SK-N-SH treated with all-trans-retinoic acid at 6 μM for 48 hours (cell line): ENCODE data around the gene N4BP2L1.

Source experiments
- ATAC-seq: fragments of 200-7000 bp; cut with Tn5 transposase; 3 replicates; pipeline ENCODE4 v1.9.1; 2020; ENCODE audit warnings: mild to moderate bottlenecking, moderate library complexity
- ARNTL ChIP-seq: fragments of 450-650 bp; formaldehyde crosslinking; IDR thresholded peaks from 2 replicates; pipeline ENCODE4 v1.5.0; 2020; ENCODE audit warnings: low read depth, mild to moderate bottlenecking, moderate library complexity, borderline replicate concordance
- CSRNP3 ChIP-seq: fragments of 250-450 bp; sonication (Bioruptor Pico); IDR thresholded peaks from 2 replicates; pipeline ENCODE4 v1.5.1; 2021; ENCODE audit warnings: mild to moderate bottlenecking, moderate library complexity
- ESRRG ChIP-seq: fragments of 250-450 bp; sonication (Bioruptor Pico); IDR thresholded peaks from 2 replicates; pipeline ENCODE4 v1.6.1; 2021; ENCODE audit warnings: mild to moderate bottlenecking
- GLIS3 ChIP-seq: fragments of 250-450 bp; sonication (Bioruptor Pico); IDR thresholded peaks from 2 replicates; pipeline ENCODE4 v1.5.0; 2020; ENCODE audit warnings: mild to moderate bottlenecking, moderate library complexity
- ISL1 ChIP-seq: fragments of 250-450 bp; sonication (Bioruptor Pico); IDR thresholded peaks from 2 replicates; pipeline ENCODE4 v2.1.2; 2022; ENCODE audit warnings: mild to moderate bottlenecking, moderate library complexity
- OSR1 ChIP-seq: fragments of 250-450 bp; sonication (Bioruptor Pico); IDR thresholded peaks from 2 replicates; pipeline ENCODE4 v1.8.0; 2022; ENCODE audit warnings: moderate library complexity, mild to moderate bottlenecking, inconsistent platforms
- PPARA ChIP-seq: fragments of 250-450 bp; sonication (Bioruptor Pico); IDR thresholded peaks from 2 replicates; pipeline ENCODE4 v1.5.0; 2020; ENCODE audit warnings: mild to moderate bottlenecking, borderline replicate concordance
- RARB ChIP-seq: fragments of 250-450 bp; sonication (Bioruptor Pico); IDR thresholded peaks from 2 replicates; pipeline ENCODE4 v1.8.0; 2021; ENCODE audit warnings: mild to moderate bottlenecking, moderate library complexity
- SNAI2 ChIP-seq: fragments of 250-450 bp; sonication (Bioruptor Pico); IDR thresholded peaks from 2 replicates; pipeline ENCODE4 v1.5.0; 2020; ENCODE audit warnings: mild to moderate bottlenecking, moderate library complexity
- TCF4 ChIP-seq: fragments of 250-450 bp; sonication (Bioruptor Pico); IDR thresholded peaks from 2 replicates; pipeline ENCODE4 v1.8.0; 2021; ENCODE audit warnings: mild to moderate bottlenecking, moderate library complexity, borderline replicate concordance
- TOX ChIP-seq: fragments of 250-450 bp; sonication (Bioruptor Pico); IDR thresholded peaks from 2 replicates; pipeline ENCODE4 v1.8.0; 2021; ENCODE audit warnings: mild to moderate bottlenecking, moderate library complexity, borderline replicate concordance
- ZFP3 ChIP-seq: fragments of 250-450 bp; sonication (Bioruptor Pico); IDR thresholded peaks from 2 replicates; pipeline ENCODE4 v1.5.0; 2020; ENCODE audit warnings: mild to moderate bottlenecking, moderate library complexity
- ZFP30 ChIP-seq: fragments of 450-650 bp; formaldehyde crosslinking; IDR thresholded peaks from 2 replicates; pipeline ENCODE4 v1.5.0; 2022; ENCODE audit warnings: mild to moderate bottlenecking, moderate library complexity
- ZNF565 ChIP-seq: fragments of 450-650 bp; formaldehyde crosslinking; conservative IDR thresholded peaks from 2 replicates; pipeline ENCODE4 v1.5.0; 2020; ENCODE audit warnings: low read depth, mild to moderate bottlenecking, moderate library complexity
- ZNF70 ChIP-seq: fragments of 450-650 bp; formaldehyde crosslinking; IDR thresholded peaks from 2 replicates; pipeline ENCODE4 v1.5.0; 2020; ENCODE audit warnings: mild to moderate bottlenecking, moderate library complexity
- ZNF8 ChIP-seq: fragments of 450-650 bp; formaldehyde crosslinking; IDR thresholded peaks from 2 replicates; pipeline ENCODE4 v1.5.0; 2020; ENCODE audit warnings: mild to moderate bottlenecking, moderate library complexity
- TF ChIP-seq, protein P1 (sequence below): fragments of 250-450 bp; sonication (Bioruptor Pico); IDR thresholded peaks from 2 replicates; pipeline ENCODE4 v1.5.0; 2020; ENCODE audit warnings: mild to moderate bottlenecking, moderate library complexity
- TF ChIP-seq, protein P2 (sequence below): fragments of 250-450 bp; sonication (Bioruptor Pico); IDR thresholded peaks from 2 replicates; pipeline ENCODE4 v1.8.0; 2020; ENCODE audit warnings: mild to moderate bottlenecking, moderate library complexity, borderline replicate concordance
- TF ChIP-seq, protein P3 (sequence below): fragments of 250-450 bp; sonication (Bioruptor Pico); IDR thresholded peaks from 2 replicates; pipeline ENCODE4 v1.5.1; 2020; ENCODE audit warnings: low read depth, mild to moderate bottlenecking, moderate library complexity

The N4BP2L1 gene

GRCh38 chr13:32474999-32475792 is 47.3 kb upstream of the N4BP2L1 start:
- ATAC-seq: no peak
- TF ChIP-seq, protein P1, sequence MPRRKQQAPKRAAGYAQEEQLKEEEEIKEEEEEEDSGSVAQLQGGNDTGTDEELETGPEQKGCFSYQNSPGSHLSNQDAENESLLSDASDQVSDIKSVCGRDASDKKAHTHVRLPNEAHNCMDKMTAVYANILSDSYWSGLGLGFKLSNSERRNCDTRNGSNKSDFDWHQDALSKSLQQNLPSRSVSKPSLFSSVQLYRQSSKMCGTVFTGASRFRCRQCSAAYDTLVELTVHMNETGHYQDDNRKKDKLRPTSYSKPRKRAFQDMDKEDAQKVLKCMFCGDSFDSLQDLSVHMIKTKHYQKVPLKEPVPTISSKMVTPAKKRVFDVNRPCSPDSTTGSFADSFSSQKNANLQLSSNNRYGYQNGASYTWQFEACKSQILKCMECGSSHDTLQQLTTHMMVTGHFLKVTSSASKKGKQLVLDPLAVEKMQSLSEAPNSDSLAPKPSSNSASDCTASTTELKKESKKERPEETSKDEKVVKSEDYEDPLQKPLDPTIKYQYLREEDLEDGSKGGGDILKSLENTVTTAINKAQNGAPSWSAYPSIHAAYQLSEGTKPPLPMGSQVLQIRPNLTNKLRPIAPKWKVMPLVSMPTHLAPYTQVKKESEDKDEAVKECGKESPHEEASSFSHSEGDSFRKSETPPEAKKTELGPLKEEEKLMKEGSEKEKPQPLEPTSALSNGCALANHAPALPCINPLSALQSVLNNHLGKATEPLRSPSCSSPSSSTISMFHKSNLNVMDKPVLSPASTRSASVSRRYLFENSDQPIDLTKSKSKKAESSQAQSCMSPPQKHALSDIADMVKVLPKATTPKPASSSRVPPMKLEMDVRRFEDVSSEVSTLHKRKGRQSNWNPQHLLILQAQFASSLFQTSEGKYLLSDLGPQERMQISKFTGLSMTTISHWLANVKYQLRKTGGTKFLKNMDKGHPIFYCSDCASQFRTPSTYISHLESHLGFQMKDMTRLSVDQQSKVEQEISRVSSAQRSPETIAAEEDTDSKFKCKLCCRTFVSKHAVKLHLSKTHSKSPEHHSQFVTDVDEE (CRISPR knock-in tag): no peak
- no peak for TF ChIP-seq ZFP30
- no peak for TF ChIP-seq ZNF8
- TF ChIP-seq, protein P2, sequence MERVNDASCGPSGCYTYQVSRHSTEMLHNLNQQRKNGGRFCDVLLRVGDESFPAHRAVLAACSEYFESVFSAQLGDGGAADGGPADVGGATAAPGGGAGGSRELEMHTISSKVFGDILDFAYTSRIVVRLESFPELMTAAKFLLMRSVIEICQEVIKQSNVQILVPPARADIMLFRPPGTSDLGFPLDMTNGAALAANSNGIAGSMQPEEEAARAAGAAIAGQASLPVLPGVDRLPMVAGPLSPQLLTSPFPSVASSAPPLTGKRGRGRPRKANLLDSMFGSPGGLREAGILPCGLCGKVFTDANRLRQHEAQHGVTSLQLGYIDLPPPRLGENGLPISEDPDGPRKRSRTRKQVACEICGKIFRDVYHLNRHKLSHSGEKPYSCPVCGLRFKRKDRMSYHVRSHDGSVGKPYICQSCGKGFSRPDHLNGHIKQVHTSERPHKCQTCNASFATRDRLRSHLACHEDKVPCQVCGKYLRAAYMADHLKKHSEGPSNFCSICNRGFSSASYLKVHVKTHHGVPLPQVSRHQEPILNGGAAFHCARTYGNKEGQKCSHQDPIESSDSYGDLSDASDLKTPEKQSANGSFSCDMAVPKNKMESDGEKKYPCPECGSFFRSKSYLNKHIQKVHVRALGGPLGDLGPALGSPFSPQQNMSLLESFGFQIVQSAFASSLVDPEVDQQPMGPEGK: no peak
- TF ChIP-seq ARNTL (CRISPR knock-in tag): no peak

- no peak for ATAC-seq
Measured at GRCh38 chr13:32473650-32474049, 45.7 kb upstream of the N4BP2L1 start.

GRCh38 chr13:32472194-32472621 is 44.3 kb upstream of the N4BP2L1 start:
- no peak for ATAC-seq
- no peak for TF ChIP-seq CSRNP3 (CRISPR knock-in tag)
- no peak for TF ChIP-seq OSR1 (CRISPR knock-in tag)
- TF ChIP-seq ZNF8: no peak
- no peak for TF ChIP-seq ZFP30
- TF ChIP-seq ZNF565 (CRISPR knock-in tag): no peak

More at GRCh38 chr13:32473650-32474049, 45.7 kb upstream of the N4BP2L1 start:
- no peak for TF ChIP-seq TCF4 (CRISPR knock-in tag)
- TF ChIP-seq, protein P1 (CRISPR knock-in tag): no peak
- TF ChIP-seq ESRRG: no peak
- no peak for TF ChIP-seq ZFP30
- no peak for TF ChIP-seq CSRNP3 (CRISPR knock-in tag)
- TF ChIP-seq TOX (CRISPR knock-in tag): no peak
- TF ChIP-seq OSR1 (CRISPR knock-in tag): no peak
- no peak for TF ChIP-seq ZNF70 (CRISPR knock-in tag)
- TF ChIP-seq ISL1 (CRISPR knock-in tag): no peak

GRCh38 chr13:32471187-32471922 is 43.4 kb upstream of the N4BP2L1 start:
- no peak for ATAC-seq
- TF ChIP-seq ESRRG (no peak), PPARA (CRISPR knock-in tag) (no peak), ZNF70 (CRISPR knock-in tag) (no peak), OSR1 (CRISPR knock-in tag) (no peak), RARB (CRISPR knock-in tag) (no peak), GLIS3 (CRISPR knock-in tag) (no peak), ZFP3 (CRISPR knock-in tag) (no peak), ISL1 (CRISPR knock-in tag) (no peak), SNAI2 (CRISPR knock-in tag) (no peak)
- TF ChIP-seq, protein P1 (CRISPR knock-in tag): no peak
- TF ChIP-seq, protein P3, sequence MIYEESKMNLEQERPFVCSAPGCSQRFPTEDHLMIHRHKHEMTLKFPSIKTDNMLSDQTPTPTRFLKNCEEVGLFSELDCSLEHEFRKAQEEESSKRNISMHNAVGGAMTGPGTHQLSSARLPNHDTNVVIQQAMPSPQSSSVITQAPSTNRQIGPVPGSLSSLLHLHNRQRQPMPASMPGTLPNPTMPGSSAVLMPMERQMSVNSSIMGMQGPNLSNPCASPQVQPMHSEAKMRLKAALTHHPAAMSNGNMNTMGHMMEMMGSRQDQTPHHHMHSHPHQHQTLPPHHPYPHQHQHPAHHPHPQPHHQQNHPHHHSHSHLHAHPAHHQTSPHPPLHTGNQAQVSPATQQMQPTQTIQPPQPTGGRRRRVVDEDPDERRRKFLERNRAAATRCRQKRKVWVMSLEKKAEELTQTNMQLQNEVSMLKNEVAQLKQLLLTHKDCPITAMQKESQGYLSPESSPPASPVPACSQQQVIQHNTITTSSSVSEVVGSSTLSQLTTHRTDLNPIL: no peak
